HG03575 (cell line): ENCODE results near the gene RILPL2.
"Not testable (repeated sequence)": the region's sequence is repeated elsewhere in the genome, so short reads cannot be mapped to it uniquely, and the experiment has no call there.

Source experiments
- ATAC-seq: cut with Tn5 transposase; IDR thresholded peaks from one replicate; pipeline ENCODE4 v1.9.1; 2021; ENCODE audit not compliant: unreplicated experiment, insufficient number of reproducible peaks, low FRiP score; ENCODE audit errors: extremely low read depth

The RILPL2 gene, protein sequence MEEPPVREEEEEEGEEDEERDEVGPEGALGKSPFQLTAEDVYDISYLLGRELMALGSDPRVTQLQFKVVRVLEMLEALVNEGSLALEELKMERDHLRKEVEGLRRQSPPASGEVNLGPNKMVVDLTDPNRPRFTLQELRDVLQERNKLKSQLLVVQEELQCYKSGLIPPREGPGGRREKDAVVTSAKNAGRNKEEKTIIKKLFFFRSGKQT

GRCh38 chr12:123436017-123436964 is at the start of gene RILPL2:
TSS of gene RILPL2 (minus strand) at chr12:123436684. CDS start at chr12:123436420, 264 bp downstream.
- ATAC-seq = peak; percentile 30

DNA sequence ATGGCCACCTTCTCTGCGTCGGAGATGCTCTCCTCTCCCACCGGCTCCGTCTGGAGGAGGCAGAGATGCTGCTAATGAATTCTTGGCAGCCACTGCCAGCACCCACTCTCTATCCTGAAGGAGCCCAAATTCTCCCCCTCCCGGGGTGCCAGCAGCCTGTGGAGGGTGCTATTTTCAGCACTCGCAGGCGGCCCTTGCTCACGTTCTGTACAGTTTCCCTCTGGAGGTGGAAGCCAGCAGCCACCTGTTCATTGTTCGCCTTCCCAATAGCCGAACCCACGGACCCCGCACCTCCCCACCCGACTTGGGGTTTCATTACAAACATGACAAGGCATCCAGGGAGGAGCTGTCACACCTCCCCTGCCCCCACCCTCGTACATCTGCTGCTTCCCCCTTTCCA is 49.3 kb upstream of the RILPL2 start:
- ATAC-seq = no peak

DNA sequence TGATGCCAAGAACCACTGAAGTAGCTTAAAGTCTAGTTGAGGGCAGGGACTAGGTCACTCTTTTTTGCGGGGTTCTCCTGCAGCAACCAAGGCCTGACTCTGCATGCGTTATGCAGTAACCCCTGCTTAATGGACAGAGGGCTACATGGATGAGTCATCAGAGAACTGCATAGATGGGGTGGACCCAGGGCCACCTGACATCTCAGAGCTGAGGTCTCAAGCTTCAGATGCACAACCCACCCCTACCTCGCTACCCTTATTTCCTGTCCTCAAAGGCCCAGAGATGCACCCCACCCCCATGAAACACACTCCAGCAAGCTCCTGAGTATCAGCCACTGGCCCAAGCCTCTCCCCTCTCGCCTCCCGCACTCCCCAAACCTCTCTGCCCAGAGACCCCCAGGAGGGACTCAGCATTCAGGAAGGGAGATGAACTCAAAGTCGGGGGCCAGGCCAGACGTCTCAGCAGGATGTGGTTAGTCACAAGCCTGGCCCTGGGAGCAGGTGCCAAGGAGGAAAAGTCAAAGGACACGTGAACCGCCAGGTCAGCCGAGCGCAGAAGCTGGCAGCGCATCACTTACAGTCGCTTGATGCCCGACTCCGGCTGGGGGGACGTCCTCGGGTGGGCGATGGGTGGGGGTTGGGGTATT is 47.2 kb upstream of the RILPL2 start:
- ATAC-seq = no peak

- no peak for ATAC-seq
Measured at GRCh38 chr12:123482876-123483275, 46.4 kb upstream of the RILPL2 start.

DNA sequence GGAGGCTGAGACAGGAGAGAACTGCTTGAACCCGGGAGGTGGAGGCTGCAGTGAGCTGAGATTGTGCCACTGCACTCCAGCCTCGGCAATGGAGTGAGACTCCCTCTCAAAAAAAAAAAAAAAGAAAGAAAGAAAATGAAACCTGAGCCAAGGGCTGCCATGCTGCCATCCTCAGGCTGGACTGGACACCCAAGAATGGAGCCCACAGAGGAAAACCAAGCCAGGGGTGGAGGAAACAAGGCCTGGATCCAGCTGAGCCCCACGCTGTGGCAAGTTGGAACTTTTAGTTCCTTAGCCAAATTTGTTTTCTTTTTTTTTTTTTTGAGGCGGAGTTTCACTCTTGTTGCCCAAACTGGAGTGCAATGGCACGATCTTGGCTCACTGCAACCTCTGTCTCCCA is 44.8 kb upstream of the RILPL2 start:
- ATAC-seq = not testable (repeated sequence)

GRCh38 chr12:123479442-123480180 is 43.1 kb upstream of the RILPL2 start:
- no peak for ATAC-seq

DNA sequence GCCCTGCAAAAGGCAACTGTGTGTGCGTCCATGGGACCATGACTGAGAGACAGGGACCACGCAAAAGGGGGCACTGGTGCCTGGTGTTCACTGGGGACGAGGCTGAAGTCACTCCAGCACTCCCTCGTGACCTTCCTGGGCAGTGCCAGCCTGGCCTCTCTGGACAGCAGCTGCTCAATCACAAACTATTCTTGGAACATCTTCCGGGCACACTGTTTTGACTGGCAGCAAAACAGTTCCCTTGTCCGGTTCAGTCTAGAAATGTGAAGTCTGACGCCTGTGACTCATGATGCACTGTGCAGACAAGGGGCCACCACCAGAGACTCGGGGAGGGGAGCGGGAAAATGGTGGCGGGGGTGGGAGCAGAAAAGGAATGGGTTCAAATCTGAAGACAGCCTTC is 42.3 kb upstream of the RILPL2 start:
- no peak for ATAC-seq

- ATAC-seq = no peak
Measured at GRCh38 chr12:123478069-123478468, 41.6 kb upstream of the RILPL2 start.

DNA sequence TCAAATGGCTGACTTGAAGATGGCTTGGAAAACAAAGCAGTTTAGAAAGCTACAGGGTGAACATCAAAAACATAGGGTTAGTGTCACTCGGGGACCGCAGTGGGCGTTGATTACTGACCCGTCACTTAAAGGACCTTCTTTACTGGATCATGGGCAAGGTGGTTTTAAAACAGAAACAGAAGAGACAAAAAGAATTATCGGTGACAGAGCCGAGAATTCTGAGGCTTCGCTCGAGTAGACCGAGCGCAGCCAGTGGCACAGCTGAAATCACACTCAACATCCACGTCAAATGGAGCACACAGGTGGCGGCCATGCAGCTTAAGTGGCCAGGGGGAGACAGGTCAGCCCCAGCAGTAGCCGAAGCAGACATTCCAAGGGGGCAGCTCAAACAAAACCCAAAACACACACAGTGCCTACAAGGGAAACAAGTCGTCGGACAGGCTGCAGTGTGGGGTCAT is 38.8 kb upstream of the RILPL2 start:
- ATAC-seq = no peak

DNA sequence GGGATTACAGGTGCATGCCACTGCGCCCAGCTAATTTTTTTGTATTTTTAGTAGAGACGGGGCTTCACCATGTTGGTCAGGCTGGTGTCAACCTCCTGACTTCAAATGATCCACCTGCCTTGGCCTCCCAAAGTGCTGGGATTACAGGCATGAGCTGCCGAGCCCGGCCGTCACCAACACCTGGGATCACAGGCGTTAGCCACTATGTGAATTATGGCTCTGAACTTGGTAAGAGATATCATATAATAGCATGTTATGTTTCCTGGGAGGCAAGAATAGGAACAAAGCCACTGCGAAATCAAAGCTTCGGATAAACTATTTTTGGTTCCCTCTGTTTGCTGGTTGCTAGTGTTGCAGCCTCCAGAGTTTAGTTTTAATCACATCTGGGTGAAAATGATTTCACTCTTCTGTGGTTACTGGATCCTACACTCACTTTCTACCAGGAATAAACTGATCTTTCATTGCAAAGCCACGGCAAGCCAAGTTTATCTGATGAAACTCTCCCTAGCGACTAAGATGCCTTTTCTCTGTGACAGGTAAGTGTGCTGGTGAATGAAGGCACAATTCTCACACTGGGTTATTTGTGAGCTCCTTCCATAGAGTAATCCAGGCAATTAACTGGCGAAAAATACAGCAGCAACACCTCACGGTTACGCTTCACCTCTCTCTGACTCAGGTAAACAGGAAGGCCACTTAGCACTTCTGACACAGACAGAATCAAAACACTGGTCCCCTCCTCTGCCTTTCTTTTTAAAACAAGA is 38.2 kb upstream of the RILPL2 start:
- ATAC-seq = no peak

DNA sequence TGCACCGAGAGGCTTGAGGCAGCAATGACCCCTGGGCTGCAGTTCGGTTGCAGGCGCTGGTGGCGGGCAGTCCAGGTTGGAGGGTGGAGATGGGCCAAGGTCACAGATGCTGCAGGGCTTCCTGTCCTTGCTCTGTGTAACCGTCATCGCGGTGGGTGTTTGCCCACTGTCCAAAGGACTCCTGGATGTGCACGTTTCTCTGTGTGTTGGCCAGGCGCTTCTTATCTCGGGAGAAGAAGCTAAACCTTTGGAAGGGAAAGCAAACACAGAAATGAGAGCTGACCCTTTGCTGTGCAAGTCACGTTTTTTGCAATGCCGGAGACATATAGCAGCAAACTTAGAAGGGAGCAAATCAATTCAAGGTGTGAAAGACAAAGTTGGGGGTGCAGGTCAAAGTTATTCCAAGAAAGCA is 36.0 kb upstream of the RILPL2 start:
- ATAC-seq = no peak

DNA sequence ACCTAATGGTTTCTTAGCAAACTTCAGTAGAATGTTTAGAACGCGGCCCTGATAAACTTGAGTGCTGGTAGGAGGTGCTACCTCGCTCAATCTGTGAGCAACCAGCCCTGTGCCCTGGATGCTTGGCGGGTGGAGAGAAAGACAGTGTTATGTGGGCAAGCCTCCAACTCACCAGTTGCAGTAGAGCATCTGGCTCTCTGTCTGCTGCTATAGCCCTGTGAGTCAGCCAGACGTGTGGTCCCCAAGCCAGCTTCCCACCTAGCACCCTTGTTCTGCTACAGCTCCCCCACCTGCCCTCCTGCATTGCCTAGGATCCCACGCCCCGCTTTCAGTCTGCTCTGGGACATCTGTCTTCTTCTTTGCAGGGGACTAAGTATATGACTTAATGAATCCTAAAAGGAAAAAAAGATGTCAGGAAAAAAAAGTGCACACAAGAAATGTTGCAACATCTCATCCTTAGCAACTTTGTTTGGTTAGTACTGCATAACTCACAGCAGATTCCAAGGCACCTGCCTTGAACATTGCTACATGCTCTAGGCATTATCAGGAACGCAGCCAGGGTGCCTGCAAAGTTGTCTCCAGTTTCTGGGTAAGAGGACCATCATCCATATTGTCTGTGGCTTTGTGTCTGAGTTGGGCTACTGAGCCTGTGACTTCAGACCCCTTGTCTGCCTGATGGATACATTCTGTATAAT is 35.0 kb upstream of the RILPL2 start:
- no peak for ATAC-seq

DNA sequence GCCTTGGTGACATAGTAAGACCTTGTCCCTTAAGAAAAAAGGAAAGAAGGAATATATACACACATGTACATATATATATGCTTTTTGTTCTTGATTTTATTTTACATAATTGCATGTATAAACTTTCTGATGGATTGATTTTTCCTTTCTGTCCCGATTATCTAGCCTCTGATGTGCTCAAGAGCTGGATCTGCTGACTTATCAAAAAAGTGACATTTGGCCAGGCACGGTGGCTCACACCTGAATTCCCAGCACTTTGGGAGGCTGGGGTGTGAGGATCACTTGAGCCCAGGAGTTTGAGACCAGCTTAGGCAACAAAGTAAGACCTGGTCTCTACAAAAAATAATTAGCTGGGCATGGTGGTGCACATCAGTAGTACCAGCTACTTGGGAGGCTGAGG is 33.5 kb upstream of the RILPL2 start:
- ATAC-seq = no peak

- ATAC-seq = no peak
Measured at GRCh38 chr12:123468786-123469185, 32.3 kb upstream of the RILPL2 start.

DNA sequence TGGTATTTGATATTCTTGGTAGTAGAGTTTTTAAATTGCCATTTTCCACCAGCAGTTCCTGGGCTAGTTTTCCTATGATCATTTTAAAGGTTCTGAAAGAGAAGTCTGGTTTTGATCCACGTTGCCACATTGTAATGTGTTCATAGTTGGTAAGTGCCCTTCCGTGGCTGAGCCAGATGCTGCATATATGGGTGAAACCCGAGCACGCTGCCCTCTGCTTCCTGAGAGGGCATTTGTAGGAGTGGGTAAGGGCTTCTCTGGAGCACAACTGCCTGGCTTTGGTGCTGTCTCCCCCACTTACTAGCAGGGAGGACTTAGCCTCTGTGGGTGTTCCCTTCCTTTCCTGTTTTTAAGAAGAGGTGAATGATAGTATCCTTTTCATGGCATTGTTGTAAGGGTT is 28.6 kb upstream of the RILPL2 start:
- ATAC-seq = no peak

DNA sequence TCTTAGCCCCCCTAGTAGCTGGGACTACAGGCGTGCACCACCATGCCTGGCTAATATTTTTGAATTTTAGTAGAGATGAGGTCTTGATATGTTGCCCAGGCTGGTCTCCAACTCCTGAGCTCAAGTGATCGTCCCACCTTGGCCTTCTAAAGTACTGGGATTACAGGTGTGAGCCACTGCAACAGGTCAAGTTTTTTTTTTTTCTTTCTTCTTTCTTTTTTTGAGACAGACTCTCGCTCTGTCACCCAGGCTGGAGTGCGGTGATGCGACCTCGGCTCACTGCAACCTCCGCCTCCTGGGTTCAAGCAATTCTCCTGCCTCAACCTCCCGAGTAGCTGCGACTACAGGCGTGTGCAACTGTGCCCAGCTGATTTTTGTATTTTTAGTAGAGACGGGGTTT is 26.7 kb upstream of the RILPL2 start:
- not testable (repeated sequence) for ATAC-seq

DNA sequence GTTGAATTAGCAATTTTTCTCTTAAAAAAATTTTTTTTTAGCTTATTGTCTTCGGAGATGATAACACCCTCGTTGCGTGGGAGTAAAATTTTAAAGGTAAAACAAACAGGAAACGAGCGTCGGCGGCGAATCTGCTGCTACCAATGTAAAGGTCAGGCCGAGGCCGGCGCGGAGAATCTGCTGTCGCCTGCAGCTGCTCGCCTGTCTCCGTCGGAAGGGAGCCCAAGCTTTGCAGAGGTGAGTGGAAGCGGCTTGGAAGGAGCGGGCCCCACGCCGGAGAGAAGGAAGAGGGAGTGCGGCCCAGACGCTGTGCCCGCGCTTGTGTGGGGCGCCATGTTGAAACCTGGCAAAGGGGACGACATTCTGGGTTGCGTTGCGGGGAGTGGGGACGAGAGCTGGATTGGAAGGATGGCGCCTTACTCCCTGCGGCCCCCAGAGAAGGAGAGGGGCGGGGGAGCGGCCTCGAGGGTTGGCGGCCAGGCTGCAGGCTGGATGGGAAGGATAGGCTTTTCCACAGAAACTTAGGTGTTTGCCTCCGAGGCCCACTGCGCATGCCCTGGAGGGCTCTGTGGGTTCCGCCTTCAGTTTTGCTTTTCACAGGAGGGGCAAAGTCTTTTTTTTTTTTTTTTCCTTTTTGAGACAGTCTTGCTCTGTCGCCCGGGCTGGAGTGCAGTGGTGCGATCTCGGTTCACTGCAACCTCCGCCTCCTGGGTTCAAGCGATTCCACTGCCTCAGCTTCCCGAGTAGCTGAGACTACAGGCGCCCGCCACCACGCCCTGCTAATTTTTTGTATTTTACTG is 21.7 kb upstream of the RILPL2 start, which contains the start of gene SNRNP35:
TSS of gene SNRNP35 (plus strand) at position 160 of the 800 bp plus-strand sequence. CDS start 7,402 bp downstream, outside the sequence.
- no peak for ATAC-seq
